K562 (cell line): Measurements from ENCODE around the gene SAP25. TPM values are rescaled to one million over a fixed set of nuclear protein-coding genes. Genes with fewer than 3 reads are reported as not detected.

Experiments used
- FOXK1 ChIP-seq: sonication (generic); formaldehyde crosslinking; IDR thresholded peaks from 2 replicates; pipeline ENCODE4 v1.8.0; 2022; ENCODE audit warnings: missing genetic modification reagents, mild to moderate bottlenecking, borderline replicate concordance
- GABPA ChIP-seq: fragments of 200-800 bp; sonication (Bioruptor generic); conservative IDR thresholded peaks from 2 replicates; pipeline ENCODE4 v1.6.1; 2016; ENCODE audit warnings: low read depth, missing genetic modification characterization, missing compliant biosample characterization
- GABPB2 ChIP-seq: fragments of 250-450 bp; sonication (Bioruptor Pico); conservative IDR thresholded peaks from 2 replicates; pipeline ENCODE4 v1.5.1; 2021; ENCODE audit warnings: mild to moderate bottlenecking
- HDAC1 ChIP-seq, 2 experiments: fragments of 450-650 bp; IDR thresholded peaks; 2 replicates each; pipeline ENCODE4 v1.6.1; 2016 to 2017; ENCODE audit warnings: inconsistent platforms in 1 of 2, mild to moderate bottlenecking in 1 of 2, moderate library complexity in 1 of 2
- KLF10 ChIP-seq: fragments of 250-450 bp; sonication (Bioruptor Pico); IDR thresholded peaks from 2 replicates; pipeline ENCODE4 v1.6.1; 2021; ENCODE audit warnings: matching md5 sums
- PML ChIP-seq: IDR thresholded peaks from 2 replicates; pipeline ENCODE4 v1.6.1; 2012; ENCODE audit warnings: low read length, inconsistent platforms
- POLR2AphosphoS2 ChIP-seq: IDR thresholded peaks from 2 replicates; pipeline ENCODE4 v1.6.1; 2012; ENCODE audit warnings: low read length, improper control_type of control experiment
- STAT5A ChIP-seq: IDR thresholded peaks from 2 replicates; pipeline ENCODE4 v1.6.1; 2012; ENCODE audit warnings: low read length, inconsistent platforms, borderline replicate concordance
- ZNF140 ChIP-seq: fragments of 250-450 bp; sonication (Bioruptor Pico); IDR thresholded peaks from 2 replicates; pipeline ENCODE4 v1.8.0; 2021; ENCODE audit warnings: moderate library complexity, mild to moderate bottlenecking, inconsistent platforms
- ZNF174 ChIP-seq: fragments of 250-450 bp; sonication (Bioruptor Pico); IDR thresholded peaks from 2 replicates; pipeline ENCODE4 v1.4.0; 2020; ENCODE audit warnings: mild to moderate bottlenecking
- polyA plus RNA-seq, 8 experiments: library from polyadenylated mRNA; depleted of rRNA in 4 of 8; stranded (reverse) in 5 of 8; unstranded in 3 of 8; fragments of >200 nt; fragmentation: Nextera tagmentation in 2 of 8; fragmentation: Illumina TruSeq in 1 of 8; extraction: Ambion mirVana in 2 of 8; extraction: Trizol in 1 of 8; gene quantifications; 2 replicates each; pipeline versions ENCODE4 v1.2.1 to v1.2.3, GENCODE V29; 2011 to 2014; ENCODE audit warnings: inconsistent platforms in 1 of 8, missing spikeins in 1 of 8
- total RNA-seq, 7 experiments: library from RNA; depleted of rRNA in 6 of 7; stranded (reverse); fragments of >200 nt in 6 of 7; fragmentation: Illumina TruSeq in 2 of 7; extraction: Trizol in 2 of 7; gene quantifications; 2 replicates each; pipeline versions ENCODE4 v1.2.1 to v1.2.3, GENCODE V29; 2011 to 2021; ENCODE audit warnings: low replicate concordance in 1 of 7
- TF ChIP-seq, protein P1 (sequence below): fragments of 450-650 bp; IDR thresholded peaks from 2 replicates; pipeline ENCODE4 v1.6.1; 2016
- TF ChIP-seq, protein P2 (sequence below), 2 experiments: fragments of 450-650 bp in 1 of 2; sonication (generic) in 1 of 2; formaldehyde crosslinking in 1 of 2; IDR thresholded peaks in 1 of 2; conservative IDR thresholded peaks in 1 of 2; 2 replicates each; pipeline versions ENCODE4 v1.6.1 to v1.8.1; 2016 to 2023; ENCODE audit warnings: mild to moderate bottlenecking in 2 of 2, moderate library complexity in 2 of 2, inconsistent platforms in 1 of 2, missing genetic modification reagents in 1 of 2
- TF ChIP-seq, protein P3 (sequence below): sonication (generic); formaldehyde crosslinking; IDR thresholded peaks from 2 replicates; pipeline ENCODE4 v1.8.0; 2022; ENCODE audit warnings: mild to moderate bottlenecking, missing genetic modification reagents
- TF ChIP-seq, protein P4 (sequence below), 2 experiments: fragments of 450-650 bp; IDR thresholded peaks; 2 replicates each; pipeline ENCODE4 v1.6.1; 2016
- TF ChIP-seq, protein P5 (sequence below): fragments of 250-450 bp; sonication (Bioruptor Pico); IDR thresholded peaks from 2 replicates; pipeline ENCODE4 v1.4.0; 2020; ENCODE audit warnings: mild to moderate bottlenecking, moderate library complexity
- TF ChIP-seq, protein P6 (sequence below): sonication (generic); formaldehyde crosslinking; IDR thresholded peaks from 2 replicates; pipeline ENCODE4 v1.8.1; 2022; ENCODE audit warnings: missing genetic modification reagents
- TF ChIP-seq, protein P7 (sequence below), 2 experiments: IDR thresholded peaks; 2 replicates each; pipeline ENCODE4 v1.6.1; 2011; ENCODE audit warnings: borderline replicate concordance in 1 of 2, control low read depth in 1 of 2, low read depth in 1 of 2, low read length in 1 of 2, mild to moderate bottlenecking in 1 of 2, mixed read lengths in 1 of 2, moderate library complexity in 1 of 2; ENCODE audit not compliant: insufficient read depth in 1 of 2, insufficient read length in 1 of 2, poor library complexity in 1 of 2, severe bottlenecking in 1 of 2; ENCODE audit errors: extremely low read depth in 1 of 2

The SAP25 gene
- total and polyA plus RNA-seq, 9 of the 15 experiments (the other 6 are each of a cell fraction or from before 2014, with no cell fraction given) = 0.13 to 5.3 (median 0.78) TPM; not detected in 1

DNA sequence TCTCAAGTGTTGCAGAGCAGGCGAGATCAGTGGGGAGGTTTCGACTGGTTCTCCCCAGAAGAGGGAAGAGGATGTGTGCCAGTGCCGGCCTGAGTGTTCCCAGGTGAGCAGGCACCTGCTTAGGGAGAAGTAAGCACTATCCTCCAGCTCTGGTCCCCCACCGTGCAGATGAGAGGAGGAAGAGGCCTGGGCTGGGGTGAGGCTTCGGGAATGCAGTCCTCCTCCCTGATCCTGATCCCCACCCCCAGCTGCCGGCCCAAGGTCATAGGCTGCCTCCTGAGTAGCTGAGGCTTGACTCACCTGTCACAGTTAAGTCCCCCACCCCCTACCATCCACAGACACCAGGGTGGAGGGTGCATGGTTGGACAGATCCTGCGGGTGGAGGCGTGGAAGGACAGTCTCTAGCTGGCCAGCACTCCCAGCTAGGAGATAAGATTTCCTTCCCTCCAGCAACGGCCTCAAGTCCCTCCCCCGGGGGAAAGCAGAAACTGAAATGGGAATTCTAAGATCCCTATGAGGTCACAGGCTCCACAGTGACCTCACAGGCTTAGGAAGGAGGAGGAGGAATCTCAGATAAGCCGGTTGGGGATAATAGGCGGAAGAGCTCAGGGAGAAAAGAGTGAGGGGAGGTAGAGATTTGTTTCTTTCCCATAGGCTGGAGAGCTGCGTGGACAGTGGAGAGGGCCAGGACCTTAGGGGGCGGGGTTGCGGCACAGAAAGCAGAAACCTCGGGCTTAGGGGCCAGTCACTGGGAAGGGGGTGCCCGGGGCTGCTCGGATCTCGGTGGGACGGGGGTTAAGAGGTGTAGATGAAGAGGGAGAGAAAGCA lies 11.2 kb upstream of the SAP25 start (continued):
- no peak for TF ChIP-seq STAT5A
- TF ChIP-seq, protein P1, sequence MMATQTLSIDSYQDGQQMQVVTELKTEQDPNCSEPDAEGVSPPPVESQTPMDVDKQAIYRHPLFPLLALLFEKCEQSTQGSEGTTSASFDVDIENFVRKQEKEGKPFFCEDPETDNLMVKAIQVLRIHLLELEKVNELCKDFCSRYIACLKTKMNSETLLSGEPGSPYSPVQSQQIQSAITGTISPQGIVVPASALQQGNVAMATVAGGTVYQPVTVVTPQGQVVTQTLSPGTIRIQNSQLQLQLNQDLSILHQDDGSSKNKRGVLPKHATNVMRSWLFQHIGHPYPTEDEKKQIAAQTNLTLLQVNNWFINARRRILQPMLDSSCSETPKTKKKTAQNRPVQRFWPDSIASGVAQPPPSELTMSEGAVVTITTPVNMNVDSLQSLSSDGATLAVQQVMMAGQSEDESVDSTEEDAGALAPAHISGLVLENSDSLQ = no peak
- TF ChIP-seq PML = no peak
- no peak for TF ChIP-seq ZNF174 (CRISPR knock-in tag)
- TF ChIP-seq, protein P2, sequence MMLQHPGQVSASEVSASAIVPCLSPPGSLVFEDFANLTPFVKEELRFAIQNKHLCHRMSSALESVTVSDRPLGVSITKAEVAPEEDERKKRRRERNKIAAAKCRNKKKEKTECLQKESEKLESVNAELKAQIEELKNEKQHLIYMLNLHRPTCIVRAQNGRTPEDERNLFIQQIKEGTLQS (IDR thresholded peaks at IDR 0.05) = no peak
- TF ChIP-seq, protein P2 (CRISPR knock-in tag; conservative IDR thresholded peaks at IDR 0.05) = no peak
- TF ChIP-seq, protein P3, sequence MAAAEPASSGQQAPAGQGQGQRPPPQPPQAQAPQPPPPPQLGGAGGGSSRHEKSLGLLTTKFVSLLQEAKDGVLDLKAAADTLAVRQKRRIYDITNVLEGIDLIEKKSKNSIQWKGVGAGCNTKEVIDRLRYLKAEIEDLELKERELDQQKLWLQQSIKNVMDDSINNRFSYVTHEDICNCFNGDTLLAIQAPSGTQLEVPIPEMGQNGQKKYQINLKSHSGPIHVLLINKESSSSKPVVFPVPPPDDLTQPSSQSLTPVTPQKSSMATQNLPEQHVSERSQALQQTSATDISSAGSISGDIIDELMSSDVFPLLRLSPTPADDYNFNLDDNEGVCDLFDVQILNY (CRISPR knock-in tag) = no peak
- TF ChIP-seq ZNF140 (CRISPR knock-in tag) = no peak
- no peak for TF ChIP-seq POLR2AphosphoS2
- TF ChIP-seq, protein P4, sequence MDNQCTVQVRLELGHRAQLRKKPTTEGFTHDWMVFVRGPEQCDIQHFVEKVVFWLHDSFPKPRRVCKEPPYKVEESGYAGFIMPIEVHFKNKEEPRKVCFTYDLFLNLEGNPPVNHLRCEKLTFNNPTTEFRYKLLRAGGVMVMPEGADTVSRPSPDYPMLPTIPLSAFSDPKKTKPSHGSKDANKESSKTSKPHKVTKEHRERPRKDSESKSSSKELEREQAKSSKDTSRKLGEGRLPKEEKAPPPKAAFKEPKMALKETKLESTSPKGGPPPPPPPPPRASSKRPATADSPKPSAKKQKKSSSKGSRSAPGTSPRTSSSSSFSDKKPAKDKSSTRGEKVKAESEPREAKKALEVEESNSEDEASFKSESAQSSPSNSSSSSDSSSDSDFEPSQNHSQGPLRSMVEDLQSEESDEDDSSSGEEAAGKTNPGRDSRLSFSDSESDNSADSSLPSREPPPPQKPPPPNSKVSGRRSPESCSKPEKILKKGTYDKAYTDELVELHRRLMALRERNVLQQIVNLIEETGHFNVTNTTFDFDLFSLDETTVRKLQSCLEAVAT (IDR thresholded peaks at IDR 0.05) = no peak; a peak in 1 of 4 replicates
- TF ChIP-seq, protein P5, sequence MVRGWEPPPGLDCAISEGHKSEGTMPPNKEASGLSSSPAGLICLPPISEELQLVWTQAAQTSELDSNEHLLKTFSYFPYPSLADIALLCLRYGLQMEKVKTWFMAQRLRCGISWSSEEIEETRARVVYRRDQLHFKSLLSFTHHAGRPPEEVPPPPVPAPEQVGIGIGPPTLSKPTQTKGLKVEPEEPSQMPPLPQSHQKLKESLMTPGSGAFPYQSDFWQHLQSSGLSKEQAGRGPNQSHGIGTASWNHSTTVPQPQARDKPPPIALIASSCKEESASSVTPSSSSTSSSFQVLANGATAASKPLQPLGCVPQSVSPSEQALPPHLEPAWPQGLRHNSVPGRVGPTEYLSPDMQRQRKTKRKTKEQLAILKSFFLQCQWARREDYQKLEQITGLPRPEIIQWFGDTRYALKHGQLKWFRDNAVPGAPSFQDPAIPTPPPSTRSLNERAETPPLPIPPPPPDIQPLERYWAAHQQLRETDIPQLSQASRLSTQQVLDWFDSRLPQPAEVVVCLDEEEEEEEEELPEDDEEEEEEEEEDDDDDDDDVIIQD (CRISPR knock-in tag) = no peak
- TF ChIP-seq, protein P6, sequence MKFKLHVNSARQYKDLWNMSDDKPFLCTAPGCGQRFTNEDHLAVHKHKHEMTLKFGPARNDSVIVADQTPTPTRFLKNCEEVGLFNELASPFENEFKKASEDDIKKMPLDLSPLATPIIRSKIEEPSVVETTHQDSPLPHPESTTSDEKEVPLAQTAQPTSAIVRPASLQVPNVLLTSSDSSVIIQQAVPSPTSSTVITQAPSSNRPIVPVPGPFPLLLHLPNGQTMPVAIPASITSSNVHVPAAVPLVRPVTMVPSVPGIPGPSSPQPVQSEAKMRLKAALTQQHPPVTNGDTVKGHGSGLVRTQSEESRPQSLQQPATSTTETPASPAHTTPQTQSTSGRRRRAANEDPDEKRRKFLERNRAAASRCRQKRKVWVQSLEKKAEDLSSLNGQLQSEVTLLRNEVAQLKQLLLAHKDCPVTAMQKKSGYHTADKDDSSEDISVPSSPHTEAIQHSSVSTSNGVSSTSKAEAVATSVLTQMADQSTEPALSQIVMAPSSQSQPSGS (CRISPR knock-in tag) = no peak
- TF ChIP-seq KLF10 (CRISPR knock-in tag) = no peak
- TF ChIP-seq, protein P7, sequence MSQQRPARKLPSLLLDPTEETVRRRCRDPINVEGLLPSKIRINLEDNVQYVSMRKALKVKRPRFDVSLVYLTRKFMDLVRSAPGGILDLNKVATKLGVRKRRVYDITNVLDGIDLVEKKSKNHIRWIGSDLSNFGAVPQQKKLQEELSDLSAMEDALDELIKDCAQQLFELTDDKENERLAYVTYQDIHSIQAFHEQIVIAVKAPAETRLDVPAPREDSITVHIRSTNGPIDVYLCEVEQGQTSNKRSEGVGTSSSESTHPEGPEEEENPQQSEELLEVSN (IDR thresholded peaks at IDR 0.05; ENCODE audit: borderline replicate concordance in 1 of 2, extremely low read depth in 1 of 2, insufficient read depth in 1 of 2, insufficient read length in 1 of 2, low read depth in 1 of 2, low read length in 1 of 2, poor library complexity in 1 of 2, severe bottlenecking in 1 of 2) = no peak
- peak in 1 of 2 experiments; percentile 70; a peak in 1 of 4 replicates for TF ChIP-seq HDAC1 (IDR thresholded peaks at IDR 0.05)
- no peak for TF ChIP-seq GABPA (tag)
- TF ChIP-seq FOXK1 (CRISPR knock-in tag) = peak; percentile 9; the same call in 1 of the 2 replicates
- TF ChIP-seq GABPB2 = no peak
